ES-I3 (cell line): Measurements from ENCODE around the gene IRS4.

Experiments
- H3K36me3 ChIP-seq: 2 replicates; pipeline ENCODE4 v1.6.1; 2013; ENCODE audit warnings: mild to moderate bottlenecking, low read length, control low read depth, moderate library complexity; ENCODE audit not compliant: insufficient read depth
- H3K4me1 ChIP-seq: 2 replicates; pipeline ENCODE4 v1.6.1; 2013; ENCODE audit warnings: mild to moderate bottlenecking, control low read depth, low read length; ENCODE audit not compliant: insufficient read depth
- H3K9ac ChIP-seq: 2 replicates; pipeline ENCODE4 v1.6.1; 2013; ENCODE audit warnings: low read depth, mild to moderate bottlenecking, low read length, moderate library complexity
- H3K9me3 ChIP-seq: 2 replicates; pipeline ENCODE4 v1.6.1; 2013; ENCODE audit warnings: mild to moderate bottlenecking, low read length, moderate library complexity; ENCODE audit not compliant: control insufficient read depth, insufficient read depth

IRS4 gene

GRCh38 chrX:108736509-108737479 is at the start of gene IRS4:
Gene IRS4, minus strand, starts transcription at chrX:108736563.
- Histone ChIP-seq H3K9me3 (no peaks in the 10 kb centered on the region; the same call in 1 of the 2 replicates), H3K36me3 (no peaks in the 10 kb centered on the region), H3K9ac (peak within 1 kb of the TSS; percentile 81), H3K4me1 (peaks cover 4% of the 10 kb centered on the region; the same call in 1 of the 2 replicates)

GRCh38 chrX:108772549-108772948 is 36.2 kb upstream of the IRS4 start:
- H3K9ac ChIP-seq, result no peak overlapping the region
- no peaks in the 10 kb centered on the region for H3K36me3 ChIP-seq
- H3K9me3 ChIP-seq, result no peaks in the 10 kb centered on the region
- H3K4me1 ChIP-seq, result no peaks in the 10 kb centered on the region

- Histone ChIP-seq H3K9ac (no peak overlapping the region), H3K9me3 (no peaks in the 10 kb centered on the region), H3K4me1 (no peaks in the 10 kb centered on the region), H3K36me3 (no peaks in the 10 kb centered on the region)
These were observed 27.2 kb upstream of the IRS4 start for GRCh38 chrX:108763559-108763958.

GRCh38 chrX:108740299-108740774 is 4.0 kb upstream of the IRS4 start:
- H3K9me3 ChIP-seq, result no peaks in the 10 kb centered on the region
- no peak overlapping the region for H3K9ac ChIP-seq
- no peaks in the 10 kb centered on the region; the same call in 1 of the 2 replicates for H3K4me1 ChIP-seq
- no peaks in the 10 kb centered on the region for H3K36me3 ChIP-seq

GRCh38 chrX:108737754-108738153 is 1.4 kb upstream of the IRS4 start:
- Histone ChIP-seq H3K9ac (peak overlapping the region; percentile 81), H3K36me3 (no peaks in the 10 kb centered on the region), H3K4me1 (peaks cover 4% of the 10 kb centered on the region; the same call in 1 of the 2 replicates), H3K9me3 (no peaks in the 10 kb centered on the region; the same call in 1 of the 2 replicates)

- Histone ChIP-seq H3K9ac (peak overlapping the region; percentile 81), H3K9me3 (no peaks in the 10 kb centered on the region; the same call in 1 of the 2 replicates), H3K36me3 (no peaks in the 10 kb centered on the region), H3K4me1 (peaks cover 4% of the 10 kb centered on the region; the same call in 1 of the 2 replicates)
These were observed 469 bp downstream of the IRS4 start for GRCh38 chrX:108735679-108736508.

- no peaks in the 10 kb centered on the region for H3K36me3 ChIP-seq
- H3K9ac ChIP-seq, result peak overlapping the region; percentile 81
- no peaks in the 10 kb centered on the region; the same call in 1 of the 2 replicates for H3K9me3 ChIP-seq
- peaks cover 4% of the 10 kb centered on the region; the same call in 1 of the 2 replicates for H3K4me1 ChIP-seq
These were observed 1.2 kb downstream of the IRS4 start for GRCh38 chrX:108735091-108735678.

- H3K36me3 ChIP-seq, result no peaks in the 10 kb centered on the region
- H3K9me3 ChIP-seq, result no peaks in the 10 kb centered on the region; the same call in 1 of the 2 replicates
- peak overlapping the region; percentile 81; the same call in 1 of the 2 replicates for H3K9ac ChIP-seq
- peaks cover 9% of the 10 kb centered on the region for H3K4me1 ChIP-seq
These were observed 1.9 kb downstream of the IRS4 start for GRCh38 chrX:108734426-108734825.

GRCh38 chrX:108732630-108733321 is 3.6 kb downstream of the IRS4 start:
- Histone ChIP-seq H3K9ac (peak overlapping the region; percentile 46; the same call in 1 of the 2 replicates), H3K36me3 (no peaks in the 10 kb centered on the region), H3K9me3 (no peaks in the 10 kb centered on the region; the same call in 1 of the 2 replicates), H3K4me1 (peaks cover 17% of the 10 kb centered on the region)

GRCh38 chrX:108731153-108731552 is 5.2 kb downstream of the IRS4 start:
- peaks cover 26% of the 10 kb centered on the region for H3K4me1 ChIP-seq
- no peaks in the 10 kb centered on the region; the same call in 1 of the 2 replicates for H3K9me3 ChIP-seq
- H3K9ac ChIP-seq, result peak overlapping the region; percentile 19; the same call in 1 of the 2 replicates
- H3K36me3 ChIP-seq, result no peaks in the 10 kb centered on the region

GRCh38 chrX:108726748-108727147 is 9.6 kb downstream of the IRS4 start:
- Histone ChIP-seq H3K9ac (no peak overlapping the region), H3K36me3 (no peaks in the 10 kb centered on the region), H3K4me1 (peaks cover 42% of the 10 kb centered on the region), H3K9me3 (no peaks in the 10 kb centered on the region)

- peaks cover 35% of the 10 kb centered on the region for H3K4me1 ChIP-seq
- no peaks in the 10 kb centered on the region for H3K36me3 ChIP-seq
- H3K9ac ChIP-seq, result no peak overlapping the region
- H3K9me3 ChIP-seq, result no peaks in the 10 kb centered on the region
These were observed 13.8 kb downstream of the IRS4 start for GRCh38 chrX:108722561-108722960.

GRCh38 chrX:108712886-108713285 is 23.5 kb downstream of the IRS4 start:
- H3K4me1 ChIP-seq, result peaks cover 4% of the 10 kb centered on the region
- no peaks in the 10 kb centered on the region for H3K9me3 ChIP-seq
- no peak overlapping the region for H3K9ac ChIP-seq
- no peaks in the 10 kb centered on the region for H3K36me3 ChIP-seq
